Fibroblast of mammary gland (primary cell): ENCODE measurements around the gene PMFBP1.

Experiments used
- DNase-seq: peaks from one replicate; pipeline ENCODE4 v3.0.0-alpha.2; 2010; ENCODE audit warnings: low read depth
- H3K4me3 ChIP-seq: 2 replicates; pipeline ENCODE4 v1.5.1; 2011; ENCODE audit warnings: low read depth, mild to moderate bottlenecking, low read length, moderate library complexity; ENCODE audit not compliant: control insufficient read depth
- CTCF ChIP-seq: conservative IDR thresholded peaks from 2 replicates; pipeline ENCODE4 v1.5.1; 2011; ENCODE audit warnings: low read depth, low read length, inconsistent platforms; ENCODE audit not compliant: control insufficient read depth, insufficient read depth

The PMFBP1 gene, protein sequence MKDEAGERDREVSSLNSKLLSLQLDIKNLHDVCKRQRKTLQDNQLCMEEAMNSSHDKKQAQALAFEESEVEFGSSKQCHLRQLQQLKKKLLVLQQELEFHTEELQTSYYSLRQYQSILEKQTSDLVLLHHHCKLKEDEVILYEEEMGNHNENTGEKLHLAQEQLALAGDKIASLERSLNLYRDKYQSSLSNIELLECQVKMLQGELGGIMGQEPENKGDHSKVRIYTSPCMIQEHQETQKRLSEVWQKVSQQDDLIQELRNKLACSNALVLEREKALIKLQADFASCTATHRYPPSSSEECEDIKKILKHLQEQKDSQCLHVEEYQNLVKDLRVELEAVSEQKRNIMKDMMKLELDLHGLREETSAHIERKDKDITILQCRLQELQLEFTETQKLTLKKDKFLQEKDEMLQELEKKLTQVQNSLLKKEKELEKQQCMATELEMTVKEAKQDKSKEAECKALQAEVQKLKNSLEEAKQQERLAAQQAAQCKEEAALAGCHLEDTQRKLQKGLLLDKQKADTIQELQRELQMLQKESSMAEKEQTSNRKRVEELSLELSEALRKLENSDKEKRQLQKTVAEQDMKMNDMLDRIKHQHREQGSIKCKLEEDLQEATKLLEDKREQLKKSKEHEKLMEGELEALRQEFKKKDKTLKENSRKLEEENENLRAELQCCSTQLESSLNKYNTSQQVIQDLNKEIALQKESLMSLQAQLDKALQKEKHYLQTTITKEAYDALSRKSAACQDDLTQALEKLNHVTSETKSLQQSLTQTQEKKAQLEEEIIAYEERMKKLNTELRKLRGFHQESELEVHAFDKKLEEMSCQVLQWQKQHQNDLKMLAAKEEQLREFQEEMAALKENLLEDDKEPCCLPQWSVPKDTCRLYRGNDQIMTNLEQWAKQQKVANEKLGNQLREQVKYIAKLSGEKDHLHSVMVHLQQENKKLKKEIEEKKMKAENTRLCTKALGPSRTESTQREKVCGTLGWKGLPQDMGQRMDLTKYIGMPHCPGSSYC

DNA sequence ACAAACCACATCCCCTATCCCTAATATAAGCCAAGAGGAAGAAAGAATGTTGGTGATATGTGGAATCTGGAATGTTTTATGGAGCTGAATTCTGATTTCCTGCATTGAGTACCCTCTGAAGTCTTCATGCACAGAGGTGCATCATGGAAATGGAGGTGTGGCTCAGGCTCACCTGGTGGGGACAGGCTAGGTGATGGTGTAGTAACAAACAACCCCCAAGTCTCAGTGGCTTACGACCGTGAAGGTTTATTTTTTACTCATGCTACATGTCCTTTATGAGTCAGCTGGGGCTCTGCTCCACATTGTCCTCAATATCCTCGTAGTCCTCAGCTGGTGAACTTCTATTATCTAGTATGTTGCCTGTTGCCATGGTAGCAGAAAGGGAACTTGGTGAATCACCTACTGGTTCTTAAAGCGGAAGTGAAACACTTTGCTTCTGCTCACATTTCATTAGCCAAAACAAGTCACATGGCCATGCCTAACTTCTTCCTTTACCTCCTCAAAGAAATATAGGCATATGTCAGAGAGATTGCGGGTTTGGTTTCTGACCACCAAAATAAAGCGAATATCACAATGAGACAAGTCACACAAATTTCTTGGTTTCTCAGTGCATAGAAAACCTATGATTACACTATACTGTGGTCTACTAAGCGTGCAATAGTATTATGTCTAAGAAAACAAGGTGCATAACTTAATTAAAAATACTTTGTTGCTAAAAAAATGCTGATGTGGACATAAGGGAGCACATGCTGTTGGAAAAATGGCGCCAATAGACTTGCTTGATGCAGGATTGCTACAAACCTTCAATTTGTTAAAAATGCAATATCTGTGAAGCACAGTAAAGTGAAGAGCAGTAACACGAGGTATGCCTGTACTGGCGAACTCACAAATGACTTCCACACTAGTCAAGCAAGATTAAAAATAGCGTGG is at the start of gene PMFBP1:
Gene PMFBP1, minus strand, starts transcription at position 51 of the 930 bp plus-strand sequence. CDS start 947 bp downstream, outside the sequence.
- no peak within 1 kb of the TSS for H3K4me3 ChIP-seq
- TF ChIP-seq CTCF, result no peak
- peak; percentile 87 for DNase-seq

DNA sequence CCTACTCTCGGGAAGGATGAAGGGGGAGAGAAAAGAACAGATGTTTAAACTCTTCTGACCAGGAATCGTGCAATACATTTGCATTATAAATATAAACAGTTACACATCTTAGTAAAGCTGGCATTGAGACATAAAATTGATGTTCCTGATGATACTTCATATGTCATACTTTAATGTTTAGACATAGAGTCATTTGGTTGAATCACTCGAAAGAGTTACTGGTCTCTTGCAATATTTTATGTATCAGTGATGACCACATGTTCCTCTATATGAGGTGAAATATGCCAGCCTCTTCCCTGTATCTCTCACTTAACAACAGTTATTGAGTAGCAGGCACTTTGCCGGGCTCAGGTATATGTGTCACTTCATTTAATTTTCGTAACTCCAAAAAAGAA is 49.7 kb upstream of the PMFBP1 start:
- DNase-seq, result peak; percentile 54
- no peak overlapping the region for H3K4me3 ChIP-seq
- no peak for TF ChIP-seq CTCF

DNA sequence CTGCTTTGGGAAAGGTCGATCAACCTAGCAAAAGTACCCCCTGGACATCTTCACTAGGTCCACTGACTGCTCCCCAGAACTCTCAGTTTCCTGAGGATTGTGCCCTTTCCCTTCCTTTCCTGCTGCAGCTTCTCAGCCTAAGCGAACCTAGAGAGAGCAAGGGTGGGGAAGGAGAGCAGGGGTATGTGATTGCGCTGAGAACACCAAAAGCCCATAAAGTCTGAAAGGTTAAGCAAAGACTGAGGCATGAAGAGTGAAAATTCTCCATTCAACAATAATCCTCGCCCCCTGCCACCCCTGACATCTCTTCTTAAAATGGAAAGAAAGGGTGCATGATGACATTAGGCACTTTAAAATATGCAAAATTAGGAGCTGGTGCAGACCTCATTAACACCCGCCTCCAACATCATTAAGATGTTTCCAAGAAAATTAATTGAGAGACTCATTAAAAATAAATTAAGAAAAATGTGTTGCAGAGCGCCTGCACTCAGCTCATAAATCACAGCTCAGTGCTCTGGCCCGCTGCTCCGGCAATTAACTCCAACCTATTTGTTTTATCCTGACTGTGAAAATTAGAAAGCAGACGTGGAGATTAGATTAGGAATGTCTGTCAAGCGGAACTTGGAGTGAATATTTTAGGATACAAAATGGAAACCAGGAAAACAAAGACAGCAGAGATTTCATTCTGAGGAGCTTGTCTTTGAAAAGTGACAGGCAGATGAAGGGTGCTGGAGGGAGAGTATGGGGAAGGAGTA is 49.1 kb upstream of the PMFBP1 start:
- no peak for DNase-seq
- no peak overlapping the region for H3K4me3 ChIP-seq
- no peak for TF ChIP-seq CTCF

GRCh38 chr16:72219282-72219681 is 47.3 kb upstream of the PMFBP1 start:
- H3K4me3 ChIP-seq, result no peak overlapping the region
- no peak for TF ChIP-seq CTCF
- no peak for DNase-seq

- no peak for DNase-seq
- TF ChIP-seq CTCF, result no peak
- H3K4me3 ChIP-seq, result no peak overlapping the region
Observed at GRCh38 chr16:72216767-72217166, 44.8 kb upstream of the PMFBP1 start.
